ENCODE measurements around the gene IGFBP2.

GRCh38 chr2:216632346-216632951 is 771 bp upstream of the IGFBP2 start:
- TF ChIP-seq CTCF (IDR thresholded peaks at IDR 0.05) (no peak), POLR2AphosphoS5 (IDR thresholded peaks at IDR 0.05) (no peak)
